ENCODE results near the gene WIPF3. TPM values are rescaled to one million over a fixed set of nuclear protein-coding genes. Genes with fewer than 3 reads are reported as not detected.

The WIPF3 gene
- total RNA-seq, 1 donor from 2014 or later = 0.67 TPM

Other genes starting within 250 kb of the WIPF3 start
- gene PRR15, start 242.7 kb upstream of the WIPF3 start, total RNA-seq = 2.1 TPM
- gene SCRN1, start 183.3 kb downstream of the WIPF3 start, total RNA-seq = 36.1 TPM
- gene FKBP14, start 220.2 kb downstream of the WIPF3 start, total RNA-seq = 11.5 TPM
- gene PLEKHA8, start 221.9 kb downstream of the WIPF3 start, total RNA-seq = 11.3 TPM

Data from upper lobe of right lung (tissue), 1 donor.